Measurements from ENCODE around the gene PRM1. TPM values are rescaled to one million over a fixed set of nuclear protein-coding genes. Genes with fewer than 3 reads are reported as not detected.

Gene PRM1
- total and polyA plus RNA-seq, 2 of the 13 experiments (the other 11 are each of a cell fraction or from before 2014, with no cell fraction given), result not detected

GRCh38 chr16:11308493-11309283 is 27.6 kb upstream of the PRM1 start (continued):
- no peak for TF ChIP-seq ZNF639 (CRISPR knock-in tag; conservative IDR thresholded peaks at IDR 0.05)
- TF ChIP-seq ZNF816 (CRISPR knock-in tag; IDR thresholded peaks at IDR 0.05; ENCODE audit: borderline replicate concordance), result no peak
- TF ChIP-seq KDM1A (CRISPR knock-in tag; IDR thresholded peaks at IDR 0.05), result 0 out of 2 replicates have a peak, but pooled peaks have one; percentile 30
- peak; percentile 74 for TF ChIP-seq ZGPAT (CRISPR knock-in tag; IDR thresholded peaks at IDR 0.05)
- TF ChIP-seq ZNF280D (CRISPR knock-in tag; IDR thresholded peaks at IDR 0.05), result peak; percentile 60; the same call in 1 of the 2 replicates
- TF ChIP-seq ZSCAN29 (CRISPR knock-in tag; conservative IDR thresholded peaks at IDR 0.05), result no peak; the same call in 1 of the 2 replicates
- TF ChIP-seq HMGXB4 (CRISPR knock-in tag; IDR thresholded peaks at IDR 0.05; ENCODE audit: borderline replicate concordance in 1 of 2, low read depth in 1 of 2), result peak; percentile 18 to 33; a peak in 1 of 4 replicates
- TF ChIP-seq MXD4 (CRISPR knock-in tag; IDR thresholded peaks at IDR 0.05), result no peak
- peak; percentile 49; the same call in 1 of the 2 replicates for TF ChIP-seq GATAD1 (CRISPR knock-in tag; IDR thresholded peaks at IDR 0.05)
- peak; percentile 72 for TF ChIP-seq ZNF614 (CRISPR knock-in tag; IDR thresholded peaks at IDR 0.05; ENCODE audit: borderline replicate concordance)
- peak; percentile 82; the same call in 1 of the 2 replicates for TF ChIP-seq ARID2 (CRISPR knock-in tag; IDR thresholded peaks at IDR 0.05; ENCODE audit: borderline replicate concordance)
- TF ChIP-seq ZNF326 (CRISPR knock-in tag; IDR thresholded peaks at IDR 0.05; ENCODE audit: borderline replicate concordance), result no peak
- TF ChIP-seq ZNF607 (CRISPR knock-in tag; IDR thresholded peaks at IDR 0.05; ENCODE audit: borderline replicate concordance), result peak; percentile 58
- 0 out of 2 replicates have a peak, but pooled peaks have one; percentile 41 for TF ChIP-seq ZNF12 (CRISPR knock-in tag; IDR thresholded peaks at IDR 0.05)
- TF ChIP-seq ZBTB1 (CRISPR knock-in tag; IDR thresholded peaks at IDR 0.05; ENCODE audit: borderline replicate concordance), result no peak; the same call in 1 of the 2 replicates
- no peak; the same call in 1 of the 2 replicates for TF ChIP-seq ZNF766 (CRISPR knock-in tag; IDR thresholded peaks at IDR 0.05; ENCODE audit: borderline replicate concordance)
- TF ChIP-seq SRSF4 (IDR thresholded peaks at IDR 0.05; ENCODE audit: low read depth, low read length, poor library complexity, severe bottlenecking), result no peak
- TF ChIP-seq ZNF460 (CRISPR knock-in tag; IDR thresholded peaks at IDR 0.05; ENCODE audit: borderline replicate concordance), result peak; percentile 10; the same call in 1 of the 2 replicates
